H9 (cell line): ENCODE measurements around the gene PWWP2B. TPM values are rescaled to one million over a fixed set of nuclear protein-coding genes. Genes with fewer than 3 reads are reported as not detected.

ENCODE experiments used
- DNase-seq: peaks from one replicate; pipeline ENCODE4 v3.0.0-alpha.2; 2017
- H2AFZ ChIP-seq: one replicate; pipeline ENCODE4 v1.6.1; 2013; ENCODE audit warnings: mild to moderate bottlenecking, low read length, control low read depth, moderate library complexity
- H2AK5ac ChIP-seq: 2 replicates; pipeline ENCODE4 v1.6.1; 2013; ENCODE audit warnings: low read length, control low read depth, mixed read lengths; ENCODE audit not compliant: insufficient read length
- H2BK120ac ChIP-seq: one replicate; pipeline ENCODE4 v1.6.1; 2013; ENCODE audit warnings: low read depth, mild to moderate bottlenecking, low read length, control low read depth, inconsistent platforms; ENCODE audit not compliant: poor library complexity, severe bottlenecking
- H2BK12ac ChIP-seq: 2 replicates; pipeline ENCODE4 v1.6.1; 2013; ENCODE audit warnings: low read length, control low read depth, mixed read lengths, low read depth; ENCODE audit not compliant: insufficient read length
- H2BK15ac ChIP-seq: 2 replicates; pipeline ENCODE4 v1.6.1; 2013; ENCODE audit warnings: low read depth, low read length, control low read depth
- H2BK20ac ChIP-seq: one replicate; pipeline ENCODE4 v1.6.1; 2013; ENCODE audit warnings: low read depth, mild to moderate bottlenecking, low read length, control low read depth, inconsistent platforms; ENCODE audit not compliant: poor library complexity, severe bottlenecking
- H2BK5ac ChIP-seq: 2 replicates; pipeline ENCODE4 v1.6.1; 2013; ENCODE audit warnings: low read length, control low read depth, mixed read lengths; ENCODE audit not compliant: insufficient read length
- H3K14ac ChIP-seq: 2 replicates; pipeline ENCODE4 v1.6.1; 2013; ENCODE audit warnings: low read length, control low read depth; ENCODE audit not compliant: insufficient read depth
- H3K18ac ChIP-seq: 2 replicates; pipeline ENCODE4 v1.6.1; 2013; ENCODE audit warnings: low read depth, mild to moderate bottlenecking, mixed read lengths, low read length, control low read depth; ENCODE audit not compliant: insufficient read length
- H3K23ac ChIP-seq: 2 replicates; pipeline ENCODE4 v1.6.1; 2013; ENCODE audit warnings: low read length, control low read depth, mixed read lengths, low read depth; ENCODE audit not compliant: insufficient read length
- H3K23me2 ChIP-seq: 2 replicates; pipeline ENCODE4 v1.6.1; 2013; ENCODE audit warnings: low read depth, mild to moderate bottlenecking, mixed read lengths, low read length, control low read depth; ENCODE audit not compliant: insufficient read length, poor library complexity, severe bottlenecking
- H3K27ac ChIP-seq: 2 replicates; pipeline ENCODE4 v1.5.1; 2013; ENCODE audit warnings: low read length, control low read depth, mixed read lengths, low read depth; ENCODE audit not compliant: insufficient read length
- H3K27me3 ChIP-seq: 2 replicates; pipeline ENCODE4 v1.6.1; 2013; ENCODE audit warnings: low read length, control low read depth, inconsistent platforms; ENCODE audit not compliant: insufficient read depth
- H3K4ac ChIP-seq: 2 replicates; pipeline ENCODE4 v1.6.1; 2013; ENCODE audit warnings: low read depth, mild to moderate bottlenecking, control low read depth, inconsistent platforms, low read length, moderate library complexity
- H3K4me1 ChIP-seq: 2 replicates; pipeline ENCODE4 v1.6.1; 2013; ENCODE audit warnings: low read length, control low read depth, inconsistent platforms; ENCODE audit not compliant: insufficient read depth
- H3K4me2 ChIP-seq: 2 replicates; pipeline ENCODE4 v1.6.1; 2013; ENCODE audit warnings: low read length, control low read depth, mixed read lengths; ENCODE audit not compliant: insufficient read length, insufficient read depth
- H3K56ac ChIP-seq: 2 replicates; pipeline ENCODE4 v1.6.1; 2013; ENCODE audit warnings: low read depth, mild to moderate bottlenecking, mixed read lengths, low read length, control low read depth; ENCODE audit not compliant: insufficient read length
- H3K79me1 ChIP-seq: 2 replicates; pipeline ENCODE4 v1.6.1; 2013; ENCODE audit warnings: low read depth, mild to moderate bottlenecking, moderate library complexity, low read length, control low read depth, inconsistent platforms; ENCODE audit not compliant: insufficient read depth, poor library complexity, severe bottlenecking
- H3K79me2 ChIP-seq: 2 replicates; pipeline ENCODE4 v1.6.1; 2013; ENCODE audit warnings: low read length, control low read depth, inconsistent platforms; ENCODE audit not compliant: insufficient read depth
- H3K9ac ChIP-seq: 2 replicates; pipeline ENCODE4 v1.6.1; 2013; ENCODE audit warnings: low read length, control low read depth, mixed read lengths; ENCODE audit not compliant: insufficient read length; ENCODE audit errors: extremely low read depth
- H3K9me3 ChIP-seq: one replicate; pipeline ENCODE4 v1.6.1; 2013; ENCODE audit warnings: low read depth, low read length, inconsistent platforms; ENCODE audit not compliant: control insufficient read depth
- H3T11ph ChIP-seq: one replicate; pipeline ENCODE4 v1.6.1; 2013; ENCODE audit warnings: mild to moderate bottlenecking, low read length, control low read depth, inconsistent platforms
- H4K20me1 ChIP-seq: one replicate; pipeline ENCODE4 v1.6.1; 2013; ENCODE audit not compliant: control insufficient read depth, insufficient read length, insufficient read depth
- H4K5ac ChIP-seq: 2 replicates; pipeline ENCODE4 v1.6.1; 2013; ENCODE audit warnings: low read depth, mild to moderate bottlenecking, mixed read lengths, low read length, control low read depth; ENCODE audit not compliant: insufficient read length
- H4K8ac ChIP-seq: replicated peaks from 2 replicates; pipeline ENCODE4 v1.6.1; 2013; ENCODE audit warnings: low read length, control low read depth, mixed read lengths, low read depth; ENCODE audit not compliant: insufficient read length
- H4K91ac ChIP-seq: 2 replicates; pipeline ENCODE4 v1.6.1; 2013; ENCODE audit warnings: low read depth, mild to moderate bottlenecking, moderate library complexity, mixed read lengths, low read length, control low read depth; ENCODE audit not compliant: insufficient read length
- H3K27ac Mint-ChIP-seq, 3 experiments: 2 replicates in 2 of 3; 3 replicates in 1 of 3; pipeline ENCODE4 v1.8.0; 2020 to 2021; ENCODE audit warnings: mixed read lengths in 3 of 3, mild to moderate bottlenecking in 1 of 3, moderate library complexity in 1 of 3
- H3K27me3 Mint-ChIP-seq: 2 replicates; pipeline ENCODE4 v1.8.0; 2021; ENCODE audit warnings: low read depth, mild to moderate bottlenecking, moderate library complexity, mixed read lengths
- H3K36me3 Mint-ChIP-seq, 3 experiments: 2 replicates in 2 of 3; 3 replicates in 1 of 3; pipeline ENCODE4 v1.8.0; 2020 to 2021; ENCODE audit warnings: low read depth in 3 of 3, mixed read lengths in 3 of 3; ENCODE audit not compliant: insufficient read depth in 1 of 3
- H3K4me1 Mint-ChIP-seq, 2 experiments: 2 replicates each; pipeline ENCODE4 v1.8.0; 2020; ENCODE audit warnings: mixed read lengths in 2 of 2
- H3K4me3 Mint-ChIP-seq, 2 experiments: 2 replicates in 1 of 2; 3 replicates in 1 of 2; pipeline ENCODE4 v1.8.0; 2020 to 2021; ENCODE audit warnings: mild to moderate bottlenecking in 2 of 2, mixed read lengths in 2 of 2, moderate library complexity in 1 of 2
- H3K9me3 Mint-ChIP-seq, 2 experiments: 2 replicates in 1 of 2; 3 replicates in 1 of 2; pipeline ENCODE4 v1.8.0; 2020; ENCODE audit warnings: mild to moderate bottlenecking in 2 of 2, mixed read lengths in 2 of 2, moderate library complexity in 1 of 2
- WGBS: extraction: QIAGEN DNeasy Blood & Tissue Kit; methylation state at CpG from one replicate; pipeline ENCODE4 v1.1.7; 2013; ENCODE audit warnings: missing lambda C conversion rate, low lambda C conversion rate, mixed read lengths; ENCODE audit not compliant: insufficient read length; ENCODE audit errors: extremely low coverage; 5-methylcytosine and 5-hydroxymethylcytosine counted together
- total RNA-seq: library from RNA; stranded (reverse); gene quantifications from 2 replicates; pipeline ENCODE4 v1.2.1, GENCODE V29; 2021
- TF ChIP-seq, protein P1 (sequence below): fragments of 200-600 bp; sonication (generic); conservative IDR thresholded peaks from 3 replicates; pipeline ENCODE4 v1.8.0; 2021; ENCODE audit warnings: antibody characterized with exemption, mild to moderate bottlenecking

PWWP2B gene
- total RNA-seq, 1 experiment from 2014 or later, result 10.0 TPM

DNA sequence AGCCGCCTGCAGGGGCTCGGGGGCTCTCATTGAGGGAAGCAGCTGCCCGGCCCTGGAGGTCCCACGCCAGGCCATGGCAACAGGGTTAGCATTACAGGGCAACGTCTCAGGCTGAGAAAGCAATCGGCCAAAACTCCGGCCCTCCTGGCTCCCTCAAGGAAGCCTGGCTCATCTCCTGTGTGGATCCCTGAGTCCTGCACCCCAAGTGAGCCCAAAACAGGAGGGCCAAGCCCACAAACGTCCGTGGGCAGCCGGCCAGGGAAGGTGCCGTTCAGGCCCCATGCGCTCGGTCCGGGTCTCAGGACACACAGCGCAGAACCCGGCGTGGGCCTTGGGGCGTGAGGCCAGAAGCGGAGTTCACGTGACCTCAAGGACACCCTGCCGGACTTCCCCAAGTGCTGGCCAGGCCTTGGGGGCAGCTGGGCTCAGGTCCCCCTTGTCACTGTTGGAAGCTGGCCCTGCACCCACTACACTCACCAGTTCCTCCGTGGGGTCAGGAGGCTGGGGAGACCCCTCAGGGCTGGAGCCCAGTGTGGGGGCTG lies 8.0 kb upstream of the PWWP2B start:
- Mint-ChIP-seq H3K27ac (no peak overlapping the region), H3K27me3 (peaks cover 9% of the 10 kb centered on the region), H3K4me3 (no peak overlapping the region), H3K9me3 (peaks cover 7 to 8% of the 10 kb centered on the region in 2 experiments), H3K36me3 (peaks cover 0 to 8% (median 7%) of the 10 kb centered on the region in 3 experiments; a peak in 3 of 7 replicates), H3K4me1 (peaks cover 10 to 11% of the 10 kb centered on the region in 2 experiments)
- H2BK20ac ChIP-seq, result no peak overlapping the region
- H2BK15ac ChIP-seq, result no peak overlapping the region
- H3K23me2 ChIP-seq, result no peaks in the 10 kb centered on the region
- no peaks in the 10 kb centered on the region for H3K27me3 ChIP-seq
- no peak overlapping the region for H2BK5ac ChIP-seq
- H2AFZ ChIP-seq, result no peak overlapping the region
- H3K23ac ChIP-seq, result no peak overlapping the region
- no peak overlapping the region for H3K27ac ChIP-seq
- no peak overlapping the region for H3K56ac ChIP-seq
- no peak overlapping the region for H2BK120ac ChIP-seq
- H3K79me1 ChIP-seq, result no peaks in the 10 kb centered on the region
- H3K14ac ChIP-seq, result no peak overlapping the region
- H3T11ph ChIP-seq, result no peak overlapping the region
- H3K18ac ChIP-seq, result no peak overlapping the region
- H4K5ac ChIP-seq, result no peak overlapping the region
- H3K79me2 ChIP-seq, result no peaks in the 10 kb centered on the region
- H4K20me1 ChIP-seq, result no peaks in the 10 kb centered on the region
- H2AK5ac ChIP-seq, result no peak overlapping the region
- no peak overlapping the region for H3K9ac ChIP-seq
- H3K4me1 ChIP-seq, result no peaks in the 10 kb centered on the region
- H2BK12ac ChIP-seq, result no peak overlapping the region
- TF ChIP-seq, protein P1, sequence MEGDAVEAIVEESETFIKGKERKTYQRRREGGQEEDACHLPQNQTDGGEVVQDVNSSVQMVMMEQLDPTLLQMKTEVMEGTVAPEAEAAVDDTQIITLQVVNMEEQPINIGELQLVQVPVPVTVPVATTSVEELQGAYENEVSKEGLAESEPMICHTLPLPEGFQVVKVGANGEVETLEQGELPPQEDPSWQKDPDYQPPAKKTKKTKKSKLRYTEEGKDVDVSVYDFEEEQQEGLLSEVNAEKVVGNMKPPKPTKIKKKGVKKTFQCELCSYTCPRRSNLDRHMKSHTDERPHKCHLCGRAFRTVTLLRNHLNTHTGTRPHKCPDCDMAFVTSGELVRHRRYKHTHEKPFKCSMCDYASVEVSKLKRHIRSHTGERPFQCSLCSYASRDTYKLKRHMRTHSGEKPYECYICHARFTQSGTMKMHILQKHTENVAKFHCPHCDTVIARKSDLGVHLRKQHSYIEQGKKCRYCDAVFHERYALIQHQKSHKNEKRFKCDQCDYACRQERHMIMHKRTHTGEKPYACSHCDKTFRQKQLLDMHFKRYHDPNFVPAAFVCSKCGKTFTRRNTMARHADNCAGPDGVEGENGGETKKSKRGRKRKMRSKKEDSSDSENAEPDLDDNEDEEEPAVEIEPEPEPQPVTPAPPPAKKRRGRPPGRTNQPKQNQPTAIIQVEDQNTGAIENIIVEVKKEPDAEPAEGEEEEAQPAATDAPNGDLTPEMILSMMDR, result no peak
- H4K91ac ChIP-seq, result no peak overlapping the region
- H3K4me2 ChIP-seq, result no peak overlapping the region
- H3K4ac ChIP-seq, result no peak overlapping the region
- DNase-seq, result peak; percentile 73
- H4K8ac ChIP-seq, result no peak overlapping the region
- WGBS, result no CpG with 5 or more reads among the region's 22 CpGs
- H3K9me3 ChIP-seq, result no peaks in the 10 kb centered on the region
